Head of caudate nucleus (tissue), 42 donors: ENCODE results near the gene GNB1.
A peak's percentile ranks its signal among the peaks of the same experiment; 100 is the strongest.

Experiments
- DNase-seq, 42 donors: peaks; one replicate each; pipeline versions ENCODE4 v3.0.0 to v3.0.0-alpha.2; 2020 to 2021; ENCODE audit warnings: mixed read lengths in 7 of 42
- intact Hi-C: fragments of 100-400 bp; cut with DNase I; formaldehyde crosslinking; loops from one replicate; pipeline ENCODE4 v1.15.0; 2022

GNB1 gene

GRCh38 chr1:1802871-1803270 lies 88.0 kb downstream of the GNB1 start:
- intact Hi-C loops, result no loop called here
- DNase-seq, result no peak

GRCh38 chr1:1799716-1800115 lies 91.2 kb downstream of the GNB1 start:
- intact Hi-C loops, result no loop called here
- no peak for DNase-seq

GRCh38 chr1:1797731-1798341 lies 93.1 kb downstream of the GNB1 start:
- no peak for DNase-seq
- intact Hi-C loops, result no loop called here

- intact Hi-C loops, result no loop called here
- DNase-seq, result peak in 38 of 42 donors; percentile 36 to 85 (median 60)
Measured at GRCh38 chr1:1796466-1796865, 94.4 kb downstream of the GNB1 start.

DNA sequence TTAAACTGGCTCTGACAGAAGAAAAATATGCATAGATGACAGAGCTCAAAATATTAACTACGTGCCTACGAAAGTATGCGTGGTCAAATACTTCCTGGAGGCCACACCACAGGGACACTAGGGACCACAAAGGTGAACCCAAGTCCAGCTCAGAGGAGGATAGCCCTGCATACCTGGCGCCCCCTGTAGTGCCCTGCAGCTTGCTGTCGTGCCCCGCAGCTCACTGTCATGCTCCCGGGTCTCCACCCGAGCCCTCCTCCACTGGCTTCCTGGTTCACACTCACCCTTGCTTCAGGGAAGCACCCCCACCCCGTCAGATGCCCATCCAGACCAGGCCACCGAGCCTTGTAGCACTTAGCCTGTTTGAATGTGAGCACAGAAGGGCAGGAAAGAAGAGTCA lies 95.9 kb downstream of the GNB1 start:
- intact Hi-C loops, result no loop called here
- DNase-seq, result no peak

DNA sequence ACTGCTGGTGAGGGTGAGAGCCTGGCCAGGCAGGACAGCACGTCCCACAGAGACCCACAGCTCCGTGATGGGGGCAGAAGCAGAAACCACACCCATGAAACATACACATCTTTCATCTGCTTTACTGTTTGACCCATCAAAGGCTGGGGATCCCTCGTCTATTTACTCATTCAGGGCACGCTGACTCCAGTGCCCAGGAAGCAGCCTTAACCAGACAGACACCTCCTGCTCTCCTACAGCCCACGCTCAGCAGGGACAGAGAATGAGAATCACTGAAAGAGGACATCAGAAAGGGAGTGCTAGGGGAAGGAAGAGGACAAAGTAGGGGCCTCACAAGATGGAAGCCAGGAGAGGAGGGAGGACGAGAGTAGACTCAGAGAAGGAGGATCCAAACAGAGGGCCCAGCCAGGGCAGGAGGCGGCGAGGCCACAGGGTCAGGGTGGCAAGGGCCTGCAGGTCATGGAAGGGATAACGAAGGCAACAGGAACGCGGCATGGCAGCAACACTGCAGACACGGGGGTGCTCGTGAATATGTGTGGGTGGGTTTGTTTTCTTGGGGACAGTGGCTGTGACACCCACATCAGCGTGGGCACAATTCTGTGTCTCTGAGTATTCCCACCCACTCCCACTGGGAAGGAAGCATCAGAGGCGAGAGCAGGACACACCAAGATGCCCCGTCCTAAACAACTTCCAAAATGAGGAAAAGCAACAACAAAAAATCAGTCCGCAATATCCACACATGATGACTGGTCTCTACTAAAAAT lies 97.2 kb downstream of the GNB1 start:
- no peak for DNase-seq
- intact Hi-C loops, result no loop called here

DNA sequence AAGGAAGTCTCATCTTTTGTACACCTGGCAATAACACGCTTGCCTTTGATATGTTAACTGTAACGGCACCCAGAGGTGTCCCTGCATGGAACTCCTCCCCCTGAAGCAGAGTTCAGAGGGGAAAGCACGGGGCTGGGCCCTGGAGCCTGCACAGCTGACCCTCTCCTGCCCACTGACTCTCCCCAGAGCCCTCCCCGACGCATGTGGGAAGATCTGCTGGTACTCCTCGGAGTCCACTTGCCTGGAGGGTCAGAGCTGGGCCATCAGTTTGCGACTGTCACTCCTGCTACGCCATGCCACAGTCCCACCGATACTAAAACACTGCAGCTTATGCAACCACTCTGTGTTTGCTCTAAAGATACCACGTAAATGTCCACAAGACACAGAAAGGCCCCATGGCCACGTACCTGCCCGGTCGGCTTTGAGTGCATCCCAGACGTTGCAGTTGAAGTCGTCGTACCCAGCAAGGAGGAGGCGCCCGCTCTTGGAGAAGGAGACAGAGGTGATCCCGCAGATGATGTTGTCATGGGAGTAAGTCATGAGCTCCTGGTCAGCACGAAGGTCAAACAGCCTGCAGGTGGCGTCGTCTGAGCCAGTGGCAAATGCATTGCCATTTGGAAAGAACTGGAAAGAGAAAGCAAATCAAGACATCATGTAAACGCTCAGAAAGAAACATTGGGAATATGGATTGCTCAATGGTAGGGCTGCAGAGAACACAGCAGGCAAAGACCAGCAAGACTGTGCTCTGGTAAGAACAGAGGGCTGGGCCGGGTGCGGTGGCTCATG lies 102.0 kb downstream of the GNB1 start:
- intact Hi-C loops, result no loop called here
- peak in 4 of 42 donors; percentile 33 to 68 (median 42) for DNase-seq

DNA sequence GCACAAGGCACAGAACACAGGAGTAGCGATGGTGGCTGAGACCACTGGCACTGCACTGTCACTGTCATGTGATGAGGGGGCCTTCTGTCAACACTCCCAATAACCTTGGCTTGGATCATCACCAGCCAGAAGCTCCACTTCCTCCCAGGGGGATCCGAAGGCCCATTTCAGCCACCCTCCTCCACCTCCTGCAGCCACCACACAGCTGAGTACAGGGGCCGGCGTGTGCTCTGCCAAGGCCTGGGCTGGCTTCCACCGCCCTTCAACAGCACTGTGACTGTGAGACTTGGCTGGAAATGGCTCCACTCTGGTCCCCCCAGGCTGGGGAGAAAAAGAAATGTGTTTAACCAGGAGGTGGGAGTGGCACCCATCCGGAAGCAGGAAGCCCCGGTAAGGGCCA lies 102.8 kb downstream of the GNB1 start:
- intact Hi-C loops, result no loop called here
- peak in 17 of 42 donors; percentile 32 to 63 (median 44) for DNase-seq

DNA sequence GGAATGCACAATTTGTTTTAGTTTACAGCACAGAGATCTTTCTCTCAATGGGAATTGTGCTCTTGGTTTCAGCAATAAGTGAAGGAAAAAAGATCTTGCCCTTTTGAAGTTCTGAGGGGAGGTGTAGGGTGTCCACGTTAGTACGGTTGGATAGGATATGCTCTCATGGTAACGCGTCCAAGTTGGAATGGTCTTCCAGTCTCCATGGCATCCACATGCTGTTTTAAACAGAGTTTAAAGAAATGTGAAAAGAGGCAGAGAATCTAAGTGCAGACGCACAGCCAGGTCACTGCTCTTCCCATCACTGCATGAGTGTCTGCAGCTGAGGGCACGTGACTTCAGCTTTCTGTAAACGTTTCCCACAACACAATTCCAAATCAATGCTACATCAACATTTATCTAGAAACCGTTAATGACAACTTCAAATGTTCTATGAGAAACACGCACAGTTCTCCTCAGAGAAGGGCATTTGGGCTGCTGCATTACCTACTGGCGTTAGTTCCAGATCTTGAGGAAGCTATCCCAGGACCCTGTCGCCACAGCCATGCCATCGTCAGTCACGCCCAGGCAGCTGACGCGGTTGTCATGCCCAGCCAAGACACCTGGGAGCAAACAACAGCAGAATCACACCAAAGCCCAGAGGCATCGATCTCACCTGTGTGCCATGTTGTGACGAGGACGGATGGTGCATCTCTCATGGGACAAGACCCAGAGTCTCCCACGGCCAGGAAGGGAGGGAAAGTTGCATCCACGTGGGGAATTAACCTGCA lies 103.9 kb downstream of the GNB1 start:
- no peak for DNase-seq
- intact Hi-C loops, result no loop called here

GRCh38 chr1:1785666-1786065 lies 105.2 kb downstream of the GNB1 start:
- DNase-seq, result no peak
- intact Hi-C loops, result no loop called here

DNA sequence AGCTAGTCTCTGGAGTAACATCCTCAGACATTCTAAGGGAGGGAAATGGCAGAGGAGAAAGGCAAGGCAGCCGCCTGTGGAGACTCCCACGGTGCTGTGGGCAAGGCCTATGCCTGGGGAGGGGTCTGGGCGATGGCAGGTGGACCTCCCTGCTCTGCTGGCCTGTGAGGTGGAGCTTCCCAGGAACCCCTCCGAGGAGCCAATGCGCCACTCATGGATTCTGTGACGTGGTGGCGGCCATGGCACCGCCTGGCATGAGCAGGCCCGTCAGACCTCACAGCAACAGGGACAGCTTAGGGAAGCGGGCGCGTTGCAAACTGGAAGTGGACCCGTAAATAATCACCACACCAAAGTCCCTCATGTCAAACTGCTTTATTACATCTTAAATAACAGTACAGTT lies 106.0 kb downstream of the GNB1 start:
- no peak for DNase-seq
- intact Hi-C loops, result no loop called here

DNA sequence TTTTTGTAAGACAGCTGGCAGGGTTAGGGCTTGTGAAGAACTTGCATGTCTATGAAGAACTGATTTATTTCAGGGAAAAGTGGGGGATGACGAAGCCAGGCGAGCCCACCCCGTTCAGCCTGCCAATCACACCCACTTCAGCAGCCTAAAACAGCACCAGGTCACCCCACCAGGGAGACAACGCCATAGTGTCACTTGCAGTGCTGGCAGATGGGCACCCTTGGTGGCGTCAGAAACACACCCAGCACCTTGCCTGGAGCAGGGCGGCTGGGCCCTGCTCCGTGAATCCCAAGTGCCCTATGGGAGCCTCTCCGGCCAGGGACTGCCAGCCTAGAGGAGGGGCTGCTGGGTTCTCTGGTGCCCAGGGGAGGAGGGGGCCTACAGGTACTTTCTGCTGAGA lies 107.6 kb downstream of the GNB1 start:
- peak in 31 of 42 donors; percentile 16 to 86 (median 55) for DNase-seq
- intact Hi-C loops, result no loop called here

GRCh38 chr1:1782399-1783221 lies 108.3 kb downstream of the GNB1 start:
- peak in 19 of 42 donors; percentile 23 to 67 (median 41) for DNase-seq
- intact Hi-C loops, result no loop called here

DNA sequence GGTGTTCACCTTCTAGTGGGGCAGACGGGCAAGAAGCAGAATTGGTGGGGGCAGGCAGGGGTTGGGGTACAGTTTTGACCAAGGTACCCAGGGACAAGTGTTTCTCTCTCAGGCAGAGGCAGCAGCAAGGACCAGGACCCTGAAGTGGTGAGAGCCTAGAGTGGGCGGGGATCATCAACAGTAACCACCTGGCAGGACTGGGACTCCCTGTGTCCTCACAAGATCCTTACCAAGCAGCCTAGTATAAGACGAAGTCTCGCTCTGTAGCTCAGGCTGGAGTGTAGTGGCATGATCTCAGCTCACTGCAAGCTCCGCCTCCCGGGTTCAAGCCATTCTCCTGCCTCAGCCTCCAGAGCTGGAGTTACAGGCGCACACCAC lies 109.4 kb downstream of the GNB1 start:
- peak in 5 of 42 donors; percentile 36 to 58 (median 48) for DNase-seq
- intact Hi-C loops, result no loop called here

DNA sequence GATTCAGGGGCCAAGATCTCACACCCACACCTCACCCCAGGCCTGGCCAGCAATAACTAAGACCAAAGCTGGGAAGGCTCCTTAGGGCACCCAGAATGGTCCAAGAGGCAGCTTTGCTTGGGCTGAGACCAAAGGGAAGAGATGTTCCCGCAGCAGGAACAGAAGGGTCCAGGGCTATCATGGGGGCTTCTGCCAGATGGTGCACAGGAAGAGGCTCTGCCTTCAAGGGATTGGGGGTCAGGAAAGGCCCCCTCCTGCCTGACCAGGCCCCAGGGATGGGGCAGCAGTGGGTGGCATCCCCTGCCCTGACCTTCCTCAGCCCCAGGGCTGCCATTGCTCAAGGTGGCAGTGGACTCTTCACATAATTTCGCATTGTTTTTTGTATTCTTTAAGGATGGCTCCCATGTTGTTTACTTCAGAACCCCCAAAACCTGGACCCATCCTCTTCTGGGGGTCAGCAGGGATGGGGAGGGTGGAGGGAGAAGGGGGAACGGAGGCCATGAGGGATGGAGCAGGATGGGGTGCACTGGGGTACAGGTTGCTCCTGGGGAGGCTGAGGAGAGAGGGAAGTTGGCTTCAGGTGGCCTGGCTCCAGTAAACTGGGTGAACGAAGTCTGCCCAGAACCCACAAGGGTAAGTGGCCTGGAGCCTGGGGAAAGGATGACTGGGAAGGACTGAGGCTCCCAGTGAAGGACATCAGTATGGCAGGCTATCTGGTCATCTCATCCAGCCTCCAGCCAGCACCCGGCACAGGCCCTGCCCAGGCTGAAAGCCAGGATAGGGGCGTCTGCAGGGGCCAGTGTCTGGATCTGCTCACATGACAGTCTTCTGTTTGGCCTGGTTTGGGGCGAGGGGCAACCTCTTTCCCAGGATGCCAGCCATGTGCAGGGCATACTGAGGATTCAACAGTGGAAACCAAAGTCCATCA lies 110.0 kb downstream of the GNB1 start:
- intact Hi-C loops, result no loop called here
- no peak for DNase-seq

- intact Hi-C loops, result loop anchor here (5.0 kb wide), 2 partner anchors 112 to 127 kb away; partner anchors contain the start of gene GNB1
- peak in 34 of 42 donors; percentile 14 to 79 (median 54) for DNase-seq
Measured at GRCh38 chr1:1779691-1780597, 110.9 kb downstream of the GNB1 start.
